Liver (tissue), 9 donors: ENCODE measurements around the gene OR6T1. TPM values are rescaled to one million over a fixed set of nuclear protein-coding genes. Genes with fewer than 3 reads are reported as not detected.

Experiments
- DNase-seq: peaks from one replicate; pipeline ENCODE4 v3.0.0-alpha.2; 2017; ENCODE audit warnings: low spot score
- H3K27ac ChIP-seq, 2 donors: one replicate each; pipeline ENCODE4 v1.7.0; 2013; ENCODE audit warnings: inconsistent platforms in 2 of 2, low read length in 2 of 2, control low read depth in 1 of 2, low read depth in 1 of 2, mild to moderate bottlenecking in 1 of 2
- H3K27me3 ChIP-seq, 4 donors: one replicate each; pipeline versions ENCODE4 v1.6.1 to v1.7.0; 2013; ENCODE audit warnings: low read length in 3 of 4, inconsistent platforms in 1 of 4, mild to moderate bottlenecking in 1 of 4, moderate library complexity in 1 of 4; ENCODE audit not compliant: control insufficient read depth in 4 of 4, insufficient read depth in 4 of 4
- H3K36me3 ChIP-seq, 4 donors: one replicate each; pipeline versions ENCODE4 v1.6.1 to v1.7.0; 2013; ENCODE audit warnings: low read length in 3 of 4, mild to moderate bottlenecking in 3 of 4, low read depth in 1 of 4, moderate library complexity in 1 of 4; ENCODE audit not compliant: control insufficient read depth in 4 of 4, insufficient read depth in 3 of 4
- H3K4me1 ChIP-seq, 4 donors: one replicate each; pipeline versions ENCODE4 v1.6.1 to v1.7.0; 2013; ENCODE audit warnings: low read length in 3 of 4, mild to moderate bottlenecking in 3 of 4, moderate library complexity in 1 of 4; ENCODE audit not compliant: control insufficient read depth in 4 of 4, insufficient read depth in 4 of 4
- H3K4me3 ChIP-seq, 3 donors: one replicate each; pipeline versions ENCODE4 v1.6.1 to v1.7.0; 2013; ENCODE audit warnings: low read length in 3 of 3, control low read depth in 1 of 3, low read depth in 1 of 3, mild to moderate bottlenecking in 1 of 3
- H3K9ac ChIP-seq, 2 donors: one replicate each; pipeline ENCODE4 v1.7.0; 2013; ENCODE audit warnings: low read length in 2 of 2, mild to moderate bottlenecking in 2 of 2, moderate library complexity in 2 of 2, control low read depth in 1 of 2, low read depth in 1 of 2
- H3K9me3 ChIP-seq, 4 donors: one replicate each; pipeline versions ENCODE4 v1.6.1 to v1.7.0; 2013; ENCODE audit warnings: low read length in 3 of 4; ENCODE audit not compliant: control insufficient read depth in 4 of 4
- EGR1 ChIP-seq, 2 donors: IDR thresholded peaks; 2 replicates each; pipeline ENCODE4 v1.6.1; 2016 to 2018; ENCODE audit warnings: antibody characterized with exemption in 2 of 2, low read depth in 2 of 2
- FOXA1 ChIP-seq: IDR thresholded peaks from 2 replicates; pipeline ENCODE4 v1.6.1; 2016; ENCODE audit warnings: antibody characterized with exemption
- FOXA2 ChIP-seq: IDR thresholded peaks from 2 replicates; pipeline ENCODE4 v1.6.1; 2016; ENCODE audit warnings: antibody characterized with exemption
- GABPA ChIP-seq, 2 donors: IDR thresholded peaks in 1 of 2; conservative IDR thresholded peaks in 1 of 2; 2 replicates each; pipeline ENCODE4 v1.6.1; 2016; ENCODE audit warnings: antibody characterized with exemption in 2 of 2, mild to moderate bottlenecking in 1 of 2, moderate library complexity in 1 of 2
- HNF4A ChIP-seq, 2 donors: conservative IDR thresholded peaks; 2 replicates each; pipeline ENCODE4 v1.6.1; 2016; ENCODE audit warnings: antibody characterized with exemption in 2 of 2, mild to moderate bottlenecking in 2 of 2
- HNF4G ChIP-seq: IDR thresholded peaks from 2 replicates; pipeline ENCODE4 v1.6.1; 2016; ENCODE audit warnings: antibody characterized with exemption
- JUND ChIP-seq, 2 donors: IDR thresholded peaks; 2 replicates each; pipeline ENCODE4 v1.6.1; 2016; ENCODE audit warnings: antibody characterized with exemption in 2 of 2
- NR2F2 ChIP-seq: IDR thresholded peaks from 2 replicates; pipeline ENCODE4 v1.6.1; 2016; ENCODE audit warnings: antibody characterized with exemption
- RAD21 ChIP-seq, 2 donors: IDR thresholded peaks; 2 replicates each; pipeline ENCODE4 v1.6.1; 2016; ENCODE audit warnings: antibody characterized with exemption in 2 of 2, mild to moderate bottlenecking in 2 of 2
- RXRA ChIP-seq, 2 donors: IDR thresholded peaks; 2 replicates each; pipeline ENCODE4 v1.6.1; 2017 to 2018; ENCODE audit warnings: antibody characterized with exemption in 2 of 2, mild to moderate bottlenecking in 1 of 2
- SP1 ChIP-seq: IDR thresholded peaks from 2 replicates; pipeline ENCODE4 v1.6.1; 2018; ENCODE audit warnings: antibody characterized with exemption, mild to moderate bottlenecking
- TAF1 ChIP-seq: conservative IDR thresholded peaks from 2 replicates; pipeline ENCODE4 v1.6.1; 2016; ENCODE audit warnings: antibody characterized with exemption, mild to moderate bottlenecking
- YY1 ChIP-seq: IDR thresholded peaks from 2 replicates; pipeline ENCODE4 v1.6.1; 2016; ENCODE audit warnings: antibody characterized with exemption, mild to moderate bottlenecking
- WGBS: extraction: QIAGEN DNeasy Blood & Tissue Kit; methylation state at CpG from one replicate; pipeline ENCODE4 v1.1.7; 2013; 5-methylcytosine and 5-hydroxymethylcytosine counted together
- polyA plus RNA-seq, 2 donors: library from polyadenylated mRNA; stranded (reverse) in 1 of 2; unstranded in 1 of 2; fragments of 200-250 nt in 1 of 2; fragments of >200 nt in 1 of 2; fragmentation: Nextera tagmentation in 1 of 2; extraction: Ambion mirVana in 1 of 2; gene quantifications; one replicate each; pipeline versions ENCODE4 v1.2.1 to v1.2.3, GENCODE V29; 2013 to 2015
- total RNA-seq, 2 donors: library from RNA; depleted of rRNA; stranded (reverse); fragments of >200 nt; gene quantifications; one replicate each; pipeline ENCODE4 v1.2.3, GENCODE V29; 2014
- TF ChIP-seq, protein P1 (sequence below): fragments of 150-350 bp; IDR thresholded peaks from 2 replicates; pipeline ENCODE4 v1.5.1; 2017; ENCODE audit warnings: improper control_type of control experiment, low read depth, low read length; ENCODE audit not compliant: missing input control
- TF ChIP-seq, protein P2 (sequence below): IDR thresholded peaks from 2 replicates; pipeline ENCODE4 v1.6.1; 2016; ENCODE audit warnings: antibody characterized with exemption, mild to moderate bottlenecking
- TF ChIP-seq, protein P3 (sequence below): IDR thresholded peaks from 2 replicates; pipeline ENCODE4 v1.6.1; 2016; ENCODE audit warnings: antibody characterized with exemption
- TF ChIP-seq, protein P4 (sequence below): IDR thresholded peaks from 2 replicates; pipeline ENCODE4 v1.6.1; 2016; ENCODE audit warnings: antibody characterized with exemption
- TF ChIP-seq, protein P5 (sequence below): IDR thresholded peaks from 2 replicates; pipeline ENCODE4 v1.6.1; 2016; ENCODE audit warnings: antibody characterized with exemption
- donor health status: healthy.
- donor health status: healthy.
- donor health status: healthy.
- donor health status: healthy.
- donor health status: healthy.

OR6T1 gene
- total and polyA plus RNA-seq, 4 donors: not detected

DNA sequence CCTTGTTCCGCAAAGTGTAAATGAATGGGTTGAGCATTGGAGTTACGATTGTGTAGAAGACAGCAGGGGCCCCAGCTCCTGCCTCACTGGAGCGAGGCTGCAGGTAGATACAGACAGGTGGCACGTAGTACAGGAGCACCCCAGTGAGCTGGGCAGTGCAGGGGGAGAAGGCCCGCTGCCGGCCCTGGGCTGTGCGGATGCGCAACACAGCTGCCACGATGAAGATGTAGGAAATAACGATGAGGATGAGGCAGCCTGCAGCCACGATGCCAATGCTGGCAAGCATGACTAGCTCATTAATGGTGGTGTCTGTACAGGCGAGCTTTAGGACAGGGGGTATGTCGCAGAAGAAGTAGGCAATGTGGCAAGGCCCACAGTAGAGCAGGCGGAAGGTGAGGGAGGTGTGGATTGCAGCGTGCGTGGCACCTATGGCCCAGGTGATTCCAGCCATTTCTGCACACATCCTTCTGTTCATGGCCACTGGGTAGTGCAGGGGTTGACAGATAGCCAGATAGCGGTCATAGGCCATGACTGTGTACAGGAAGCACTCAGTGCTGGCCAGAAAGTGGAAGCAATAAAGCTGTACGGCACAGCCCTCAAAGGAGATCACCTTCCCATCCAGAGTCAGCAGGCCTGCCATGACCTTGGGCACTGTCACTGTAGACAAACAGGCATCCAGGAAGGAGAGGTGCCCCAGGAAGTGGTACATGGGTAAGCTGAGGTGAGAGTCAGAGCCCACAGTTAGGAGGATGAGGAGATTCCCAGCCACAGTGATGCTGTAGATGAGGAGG lies 33.3 kb upstream of the OR6T1 start (continued):
- TF ChIP-seq, protein P1, sequence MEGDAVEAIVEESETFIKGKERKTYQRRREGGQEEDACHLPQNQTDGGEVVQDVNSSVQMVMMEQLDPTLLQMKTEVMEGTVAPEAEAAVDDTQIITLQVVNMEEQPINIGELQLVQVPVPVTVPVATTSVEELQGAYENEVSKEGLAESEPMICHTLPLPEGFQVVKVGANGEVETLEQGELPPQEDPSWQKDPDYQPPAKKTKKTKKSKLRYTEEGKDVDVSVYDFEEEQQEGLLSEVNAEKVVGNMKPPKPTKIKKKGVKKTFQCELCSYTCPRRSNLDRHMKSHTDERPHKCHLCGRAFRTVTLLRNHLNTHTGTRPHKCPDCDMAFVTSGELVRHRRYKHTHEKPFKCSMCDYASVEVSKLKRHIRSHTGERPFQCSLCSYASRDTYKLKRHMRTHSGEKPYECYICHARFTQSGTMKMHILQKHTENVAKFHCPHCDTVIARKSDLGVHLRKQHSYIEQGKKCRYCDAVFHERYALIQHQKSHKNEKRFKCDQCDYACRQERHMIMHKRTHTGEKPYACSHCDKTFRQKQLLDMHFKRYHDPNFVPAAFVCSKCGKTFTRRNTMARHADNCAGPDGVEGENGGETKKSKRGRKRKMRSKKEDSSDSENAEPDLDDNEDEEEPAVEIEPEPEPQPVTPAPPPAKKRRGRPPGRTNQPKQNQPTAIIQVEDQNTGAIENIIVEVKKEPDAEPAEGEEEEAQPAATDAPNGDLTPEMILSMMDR: no peak
- TF ChIP-seq NR2F2 (no peak), HNF4A (conservative IDR thresholded peaks at IDR 0.05) (no peak), FOXA1 (no peak), FOXA2 (no peak), HNF4G (no peak), TAF1 (no peak), SP1 (no peak), JUND (IDR thresholded peaks at IDR 0.05) (no peak)

DNA sequence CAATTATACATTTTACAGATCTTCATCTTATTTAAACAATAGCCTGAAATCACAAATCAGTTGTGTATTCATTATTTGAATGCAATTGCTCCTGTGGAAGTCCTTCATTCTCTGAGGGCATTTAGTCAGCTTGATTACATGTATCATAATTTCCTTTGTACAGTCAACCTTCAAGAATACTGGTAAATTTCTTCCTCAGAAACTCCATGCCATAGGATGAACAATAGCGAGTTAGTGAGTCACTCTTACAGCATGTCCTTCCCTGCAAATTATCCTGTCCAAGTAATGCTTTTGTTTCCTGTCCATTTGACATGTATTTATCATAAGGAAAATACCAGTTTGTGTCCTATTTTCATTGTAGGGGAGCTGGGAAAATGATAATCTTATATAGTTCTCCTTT lies 30.2 kb upstream of the OR6T1 start:
- H3K27me3 ChIP-seq: no peaks in the 10 kb centered on the region
- WGBS: 70% methylated on average over 1 of the region's 1 CpG
- H3K4me1 ChIP-seq: no peaks in the 10 kb centered on the region
- no peak overlapping the region for H3K9ac ChIP-seq
- H3K27ac ChIP-seq: no peak overlapping the region
- no peak overlapping the region for H3K4me3 ChIP-seq
- DNase-seq: no peak
- H3K9me3 ChIP-seq: no peaks in the 10 kb centered on the region
- H3K36me3 ChIP-seq: no peaks in the 10 kb centered on the region
- TF ChIP-seq, protein P2, sequence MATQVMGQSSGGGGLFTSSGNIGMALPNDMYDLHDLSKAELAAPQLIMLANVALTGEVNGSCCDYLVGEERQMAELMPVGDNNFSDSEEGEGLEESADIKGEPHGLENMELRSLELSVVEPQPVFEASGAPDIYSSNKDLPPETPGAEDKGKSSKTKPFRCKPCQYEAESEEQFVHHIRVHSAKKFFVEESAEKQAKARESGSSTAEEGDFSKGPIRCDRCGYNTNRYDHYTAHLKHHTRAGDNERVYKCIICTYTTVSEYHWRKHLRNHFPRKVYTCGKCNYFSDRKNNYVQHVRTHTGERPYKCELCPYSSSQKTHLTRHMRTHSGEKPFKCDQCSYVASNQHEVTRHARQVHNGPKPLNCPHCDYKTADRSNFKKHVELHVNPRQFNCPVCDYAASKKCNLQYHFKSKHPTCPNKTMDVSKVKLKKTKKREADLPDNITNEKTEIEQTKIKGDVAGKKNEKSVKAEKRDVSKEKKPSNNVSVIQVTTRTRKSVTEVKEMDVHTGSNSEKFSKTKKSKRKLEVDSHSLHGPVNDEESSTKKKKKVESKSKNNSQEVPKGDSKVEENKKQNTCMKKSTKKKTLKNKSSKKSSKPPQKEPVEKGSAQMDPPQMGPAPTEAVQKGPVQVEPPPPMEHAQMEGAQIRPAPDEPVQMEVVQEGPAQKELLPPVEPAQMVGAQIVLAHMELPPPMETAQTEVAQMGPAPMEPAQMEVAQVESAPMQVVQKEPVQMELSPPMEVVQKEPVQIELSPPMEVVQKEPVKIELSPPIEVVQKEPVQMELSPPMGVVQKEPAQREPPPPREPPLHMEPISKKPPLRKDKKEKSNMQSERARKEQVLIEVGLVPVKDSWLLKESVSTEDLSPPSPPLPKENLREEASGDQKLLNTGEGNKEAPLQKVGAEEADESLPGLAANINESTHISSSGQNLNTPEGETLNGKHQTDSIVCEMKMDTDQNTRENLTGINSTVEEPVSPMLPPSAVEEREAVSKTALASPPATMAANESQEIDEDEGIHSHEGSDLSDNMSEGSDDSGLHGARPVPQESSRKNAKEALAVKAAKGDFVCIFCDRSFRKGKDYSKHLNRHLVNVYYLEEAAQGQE: no peak
- TF ChIP-seq HNF4G (no peak), GABPA (IDR thresholded peaks at IDR 0.05 in 1 of 2, conservative IDR thresholded peaks at IDR 0.05 in 1 of 2) (no peak), NR2F2 (no peak), EGR1 (IDR thresholded peaks at IDR 0.05; ENCODE audit: low read depth in 2 of 2) (no peak), RXRA (IDR thresholded peaks at IDR 0.05) (no peak), HNF4A (conservative IDR thresholded peaks at IDR 0.05) (no peak), YY1 (no peak), FOXA2 (no peak), RAD21 (IDR thresholded peaks at IDR 0.05) (no peak), TAF1 (no peak), SP1 (no peak), FOXA1 (no peak)
- TF ChIP-seq, protein P3, sequence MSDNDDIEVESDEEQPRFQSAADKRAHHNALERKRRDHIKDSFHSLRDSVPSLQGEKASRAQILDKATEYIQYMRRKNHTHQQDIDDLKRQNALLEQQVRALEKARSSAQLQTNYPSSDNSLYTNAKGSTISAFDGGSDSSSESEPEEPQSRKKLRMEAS: no peak
- TF ChIP-seq, protein P1: no peak
- TF ChIP-seq, protein P4, sequence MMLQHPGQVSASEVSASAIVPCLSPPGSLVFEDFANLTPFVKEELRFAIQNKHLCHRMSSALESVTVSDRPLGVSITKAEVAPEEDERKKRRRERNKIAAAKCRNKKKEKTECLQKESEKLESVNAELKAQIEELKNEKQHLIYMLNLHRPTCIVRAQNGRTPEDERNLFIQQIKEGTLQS: no peak
- TF ChIP-seq, protein P5, sequence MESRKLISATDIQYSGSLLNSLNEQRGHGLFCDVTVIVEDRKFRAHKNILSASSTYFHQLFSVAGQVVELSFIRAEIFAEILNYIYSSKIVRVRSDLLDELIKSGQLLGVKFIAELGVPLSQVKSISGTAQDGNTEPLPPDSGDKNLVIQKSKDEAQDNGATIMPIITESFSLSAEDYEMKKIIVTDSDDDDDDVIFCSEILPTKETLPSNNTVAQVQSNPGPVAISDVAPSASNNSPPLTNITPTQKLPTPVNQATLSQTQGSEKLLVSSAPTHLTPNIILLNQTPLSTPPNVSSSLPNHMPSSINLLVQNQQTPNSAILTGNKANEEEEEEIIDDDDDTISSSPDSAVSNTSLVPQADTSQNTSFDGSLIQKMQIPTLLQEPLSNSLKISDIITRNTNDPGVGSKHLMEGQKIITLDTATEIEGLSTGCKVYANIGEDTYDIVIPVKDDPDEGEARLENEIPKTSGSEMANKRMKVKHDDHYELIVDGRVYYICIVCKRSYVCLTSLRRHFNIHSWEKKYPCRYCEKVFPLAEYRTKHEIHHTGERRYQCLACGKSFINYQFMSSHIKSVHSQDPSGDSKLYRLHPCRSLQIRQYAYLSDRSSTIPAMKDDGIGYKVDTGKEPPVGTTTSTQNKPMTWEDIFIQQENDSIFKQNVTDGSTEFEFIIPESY: no peak
